Endodermal cell (in vitro differentiated cells): Measurements from ENCODE around the gene POU2AF3. TPM values are rescaled to one million over a fixed set of nuclear protein-coding genes. Genes with fewer than 3 reads are reported as not detected.

Source experiments
- DNase-seq: peaks from one replicate; pipeline ENCODE4 v3.0.0-alpha.2; 2017
- H3K27ac ChIP-seq: 2 replicates; pipeline ENCODE4 v1.5.1; 2013; ENCODE audit warnings: mild to moderate bottlenecking, low read depth, low read length, moderate library complexity
- H3K27me3 ChIP-seq: 2 replicates; pipeline ENCODE4 v1.6.1; 2013; ENCODE audit warnings: mild to moderate bottlenecking, low read length, moderate library complexity; ENCODE audit not compliant: insufficient read depth, control insufficient read depth, poor library complexity, severe bottlenecking
- H3K36me3 ChIP-seq: 2 replicates; pipeline ENCODE4 v1.7.0; 2013; ENCODE audit warnings: mild to moderate bottlenecking, low read length, moderate library complexity; ENCODE audit not compliant: control insufficient read depth, insufficient read depth
- H3K4me1 ChIP-seq: one replicate; pipeline ENCODE4 v1.7.0; 2013; ENCODE audit warnings: low read length; ENCODE audit not compliant: control insufficient read depth, insufficient read depth
- H3K4me3 ChIP-seq: 2 replicates; pipeline ENCODE4 v1.5.1; 2013; ENCODE audit warnings: mild to moderate bottlenecking, low read length, moderate library complexity
- H3K9ac ChIP-seq: 2 replicates; pipeline ENCODE4 v1.6.1; 2013; ENCODE audit warnings: mild to moderate bottlenecking, low read length, moderate library complexity; ENCODE audit not compliant: poor library complexity, severe bottlenecking; ENCODE audit errors: extremely low read depth
- H3K9me3 ChIP-seq: 2 replicates; pipeline ENCODE4 v1.6.1; 2013; ENCODE audit warnings: mild to moderate bottlenecking, low read length, moderate library complexity; ENCODE audit not compliant: control insufficient read depth
- H3K27ac Mint-ChIP-seq: 2 replicates; pipeline ENCODE4 v1.8.0; 2020; ENCODE audit warnings: mixed read lengths
- H3K27me3 Mint-ChIP-seq: 2 replicates; pipeline ENCODE4 v1.8.0; 2021; ENCODE audit warnings: mild to moderate bottlenecking, mixed read lengths; ENCODE audit not compliant: insufficient read depth
- H3K36me3 Mint-ChIP-seq: 2 replicates; pipeline ENCODE4 v1.8.0; 2020; ENCODE audit warnings: low read depth, mixed read lengths
- H3K4me1 Mint-ChIP-seq: 2 replicates; pipeline ENCODE4 v1.8.0; 2020; ENCODE audit warnings: mixed read lengths
- H3K4me3 Mint-ChIP-seq: 2 replicates; pipeline ENCODE4 v1.8.0; 2020; ENCODE audit warnings: mild to moderate bottlenecking, moderate library complexity, mixed read lengths
- H3K9me3 Mint-ChIP-seq: 2 replicates; pipeline ENCODE4 v1.8.0; 2020; ENCODE audit warnings: mild to moderate bottlenecking, mixed read lengths
- WGBS, 2 experiments: methylation state at CpG; one replicate each; pipeline versions ENCODE4 v1.1.5 to v1.1.7; 2013; ENCODE audit warnings: missing lambda C conversion rate in 2 of 2, mixed read lengths in 1 of 2; ENCODE audit not compliant: insufficient coverage in 1 of 2, insufficient read length in 1 of 2; 5-methylcytosine and 5-hydroxymethylcytosine counted together
- total RNA-seq, 2 donors: library from RNA; stranded (reverse); fragmentation: NEBNext Ultra II Directional in 1 of 2; extraction: Animal tissue kit (Norgen Biotek cat#: 25700) in 1 of 2; gene quantifications; 2 replicates in 1 of 2; 3 replicates in 1 of 2; pipeline ENCODE4 v1.2.1, GENCODE V29; 2021
- TF ChIP-seq, protein P1 (sequence below): fragments of 200-600 bp; sonication (generic); conservative IDR thresholded peaks from 2 replicates; pipeline ENCODE4 v1.5.0; 2021; ENCODE audit warnings: antibody characterized with exemption, mild to moderate bottlenecking

Gene POU2AF3
- total RNA-seq, 2 donors from 2014 or later, result 0.55 to 1.8 TPM

DNA sequence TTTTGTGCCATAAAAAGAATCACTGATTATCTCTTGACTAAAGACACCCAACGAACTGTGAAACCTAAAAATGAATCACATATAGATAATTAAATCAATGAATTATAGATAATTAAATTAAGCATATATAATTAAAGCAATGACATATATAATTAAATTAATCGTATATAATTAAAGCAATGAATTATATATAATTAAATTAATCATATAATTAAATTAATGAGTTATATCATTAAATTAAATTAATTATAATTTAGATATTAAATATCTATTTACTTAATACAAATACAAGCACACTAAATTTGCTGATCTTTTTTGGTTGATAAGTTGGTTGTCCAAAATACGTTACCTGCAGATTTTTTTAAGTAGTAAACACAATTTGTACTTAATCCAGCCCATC is 49.8 kb downstream of the POU2AF3 start:
- TF ChIP-seq, protein P1, sequence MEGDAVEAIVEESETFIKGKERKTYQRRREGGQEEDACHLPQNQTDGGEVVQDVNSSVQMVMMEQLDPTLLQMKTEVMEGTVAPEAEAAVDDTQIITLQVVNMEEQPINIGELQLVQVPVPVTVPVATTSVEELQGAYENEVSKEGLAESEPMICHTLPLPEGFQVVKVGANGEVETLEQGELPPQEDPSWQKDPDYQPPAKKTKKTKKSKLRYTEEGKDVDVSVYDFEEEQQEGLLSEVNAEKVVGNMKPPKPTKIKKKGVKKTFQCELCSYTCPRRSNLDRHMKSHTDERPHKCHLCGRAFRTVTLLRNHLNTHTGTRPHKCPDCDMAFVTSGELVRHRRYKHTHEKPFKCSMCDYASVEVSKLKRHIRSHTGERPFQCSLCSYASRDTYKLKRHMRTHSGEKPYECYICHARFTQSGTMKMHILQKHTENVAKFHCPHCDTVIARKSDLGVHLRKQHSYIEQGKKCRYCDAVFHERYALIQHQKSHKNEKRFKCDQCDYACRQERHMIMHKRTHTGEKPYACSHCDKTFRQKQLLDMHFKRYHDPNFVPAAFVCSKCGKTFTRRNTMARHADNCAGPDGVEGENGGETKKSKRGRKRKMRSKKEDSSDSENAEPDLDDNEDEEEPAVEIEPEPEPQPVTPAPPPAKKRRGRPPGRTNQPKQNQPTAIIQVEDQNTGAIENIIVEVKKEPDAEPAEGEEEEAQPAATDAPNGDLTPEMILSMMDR, result no peak
- Mint-ChIP-seq H3K27ac (no peak overlapping the region), H3K4me3 (no peak overlapping the region), H3K9me3 (no peaks in the 10 kb centered on the region), H3K27me3 (peaks cover 62% of the 10 kb centered on the region), H3K4me1 (peaks cover 14% of the 10 kb centered on the region), H3K36me3 (no peaks in the 10 kb centered on the region)
- Histone ChIP-seq H3K27me3 (peaks cover 68% of the 10 kb centered on the region), H3K4me1 (no peaks in the 10 kb centered on the region), H3K9me3 (no peaks in the 10 kb centered on the region), H3K36me3 (no peaks in the 10 kb centered on the region), H3K9ac (no peak overlapping the region), H3K27ac (no peak overlapping the region), H3K4me3 (no peak overlapping the region)
- no CpG with 5 or more reads among the region's 3 CpGs for WGBS, 2 experiments
- DNase-seq, result no peak

GRCh38 chr11:111349191-111349695 is 50.9 kb downstream of the POU2AF3 start:
- no peak overlapping the region for H3K4me3 Mint-ChIP-seq
- Histone ChIP-seq H3K9ac (no peak overlapping the region), H3K9me3 (no peaks in the 10 kb centered on the region), H3K27ac (no peak overlapping the region), H3K36me3 (no peaks in the 10 kb centered on the region), H3K4me1 (no peaks in the 10 kb centered on the region), H3K4me3 (no peak overlapping the region), H3K27me3 (peaks cover 72% of the 10 kb centered on the region)
- H3K27me3 Mint-ChIP-seq, result peaks cover 64% of the 10 kb centered on the region
- no peaks in the 10 kb centered on the region for H3K9me3 Mint-ChIP-seq
- TF ChIP-seq, protein P1, result no peak
- WGBS, 2 experiments, result 75 to 79% methylated on average over 2 of the region's 2 CpGs
- H3K27ac Mint-ChIP-seq, result no peak overlapping the region
- no peaks in the 10 kb centered on the region for H3K36me3 Mint-ChIP-seq
- DNase-seq, result no peak
- peaks cover 14% of the 10 kb centered on the region for H3K4me1 Mint-ChIP-seq

DNA sequence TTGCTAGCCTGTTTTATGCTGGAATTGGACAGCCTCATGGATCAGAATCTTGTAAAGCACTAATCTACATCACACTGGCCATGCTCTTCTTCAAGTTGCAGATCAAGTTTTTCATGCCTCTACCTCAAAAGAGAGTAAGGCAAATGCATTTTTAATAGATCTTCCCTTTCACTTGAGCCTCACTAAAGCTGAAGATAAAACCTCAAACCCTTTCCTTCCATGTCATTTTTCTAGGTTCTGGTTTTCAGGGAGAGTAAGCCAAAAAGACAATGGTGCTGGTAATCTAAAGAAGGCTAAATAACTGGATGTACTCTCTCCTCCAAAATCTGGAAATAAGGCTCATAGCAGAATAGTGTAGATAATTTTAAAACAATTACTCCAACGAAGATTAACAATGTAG is 52.5 kb downstream of the POU2AF3 start:
- H3K4me3 ChIP-seq, result no peak overlapping the region
- H3K9me3 ChIP-seq, result no peaks in the 10 kb centered on the region
- no peaks in the 10 kb centered on the region for H3K4me1 ChIP-seq
- peaks cover 65% of the 10 kb centered on the region for H3K27me3 ChIP-seq
- H3K36me3 Mint-ChIP-seq, result no peaks in the 10 kb centered on the region
- 85% methylated on average over 1 of the region's 1 CpG; no CpG with 5 or more reads in 1 of the 2 experiments for WGBS, 2 experiments
- H3K9me3 Mint-ChIP-seq, result no peaks in the 10 kb centered on the region
- no peak overlapping the region for H3K27ac Mint-ChIP-seq
- TF ChIP-seq, protein P1, result no peak
- H3K9ac ChIP-seq, result no peak overlapping the region
- peaks cover 22% of the 10 kb centered on the region for H3K4me1 Mint-ChIP-seq
- no peak overlapping the region for H3K4me3 Mint-ChIP-seq
- no peak overlapping the region for H3K27ac ChIP-seq
- H3K27me3 Mint-ChIP-seq, result peaks cover 58% of the 10 kb centered on the region
- no peaks in the 10 kb centered on the region for H3K36me3 ChIP-seq
- no peak for DNase-seq
